Thymus (tissue), 11 donors: ENCODE results near the gene UPF1. TPM values are rescaled to one million over a fixed set of nuclear protein-coding genes. Genes with fewer than 3 reads are reported as not detected.
"Not testable (repeated sequence)": the region's sequence is repeated elsewhere in the genome, so short reads cannot be mapped to it uniquely, and the experiment has no call there.

Experiments
- DNase-seq, 9 donors: peaks; one replicate each; pipeline ENCODE4 v3.0.0-alpha.2; 2013; ENCODE audit warnings: low spot score in 9 of 9, low read depth in 6 of 9, missing footprints in 1 of 9
- H3K27ac ChIP-seq, 2 donors: one replicate each; pipeline ENCODE4 v1.5.1; 2013; ENCODE audit warnings: control low read depth in 1 of 2, low read depth in 1 of 2, low read length in 1 of 2, mild to moderate bottlenecking in 1 of 2, moderate library complexity in 1 of 2
- H3K27me3 ChIP-seq, 2 donors: one replicate each; pipeline ENCODE4 v1.5.1; 2013; ENCODE audit warnings: low read length in 1 of 2; ENCODE audit not compliant: control insufficient read depth in 2 of 2, insufficient read depth in 1 of 2
- H3K36me3 ChIP-seq, 2 donors: one replicate each; pipeline ENCODE4 v1.5.1; 2013; ENCODE audit warnings: low read length in 1 of 2, mild to moderate bottlenecking in 1 of 2, moderate library complexity in 1 of 2; ENCODE audit not compliant: control insufficient read depth in 2 of 2, insufficient read depth in 2 of 2
- H3K4me1 ChIP-seq, 2 donors: one replicate each; pipeline ENCODE4 v1.5.1; 2013; ENCODE audit warnings: low read length in 2 of 2; ENCODE audit not compliant: control insufficient read depth in 2 of 2, insufficient read depth in 2 of 2
- H3K4me3 ChIP-seq, 2 donors: one replicate each; pipeline ENCODE4 v1.5.1; 2013; ENCODE audit warnings: low read length in 2 of 2, control low read depth in 1 of 2, mild to moderate bottlenecking in 1 of 2
- H3K9me3 ChIP-seq, 2 donors: one replicate each; pipeline ENCODE4 v1.5.1; 2013; ENCODE audit warnings: low read length in 1 of 2, mild to moderate bottlenecking in 1 of 2; ENCODE audit not compliant: control insufficient read depth in 2 of 2, insufficient read depth in 1 of 2
- WGBS: extraction: QIAGEN DNeasy Blood & Tissue Kit; methylation state at CpG from one replicate; pipeline ENCODE4 v1.1.7; 2013; 5-methylcytosine and 5-hydroxymethylcytosine counted together
- polyA plus RNA-seq: library from polyadenylated mRNA; stranded (reverse); fragments of 200-250 nt; gene quantifications from one replicate; pipeline ENCODE4 v1.2.3, GENCODE V29; 2013
- total RNA-seq: library from RNA; stranded (reverse); fragments of 120-200 nt; gene quantifications from one replicate; pipeline ENCODE4 v1.2.4, GENCODE V29; 2013
- donor health status: healthy.

Gene UPF1
- total and polyA plus RNA-seq, 2 donors, result 25.4 to 61.0 TPM

DNA sequence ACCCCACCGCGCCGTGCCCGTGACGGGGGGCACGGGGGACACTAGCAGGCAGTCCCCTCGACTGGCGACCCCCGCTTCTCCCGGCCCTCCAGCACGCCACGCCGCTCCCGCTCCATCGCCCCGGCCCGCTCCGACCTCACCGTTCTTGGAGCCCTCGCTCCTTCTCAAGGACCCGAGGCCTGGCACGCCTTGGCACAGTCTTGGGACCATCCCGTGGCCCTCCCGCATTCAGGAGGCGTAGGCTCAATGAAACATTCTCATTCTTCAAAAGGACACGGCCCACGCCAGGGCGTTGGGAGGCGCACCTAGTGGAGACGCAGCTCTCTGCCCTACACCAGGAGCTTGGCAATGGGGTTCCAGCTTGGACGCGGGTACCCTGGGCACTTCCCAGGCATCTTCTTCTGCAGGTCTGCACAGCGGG, 64.7 kb downstream of the UPF1 start:
- Histone ChIP-seq H3K4me1 (peaks cover 4 to 5% of the 10 kb centered on the region in 2 donors), H3K27me3 (peaks cover 38 to 51% of the 10 kb centered on the region in 2 donors), H3K9me3 (no peaks in the 10 kb centered on the region), H3K4me3 (peak overlapping the region in 1 of 2 donors; percentile 49), H3K36me3 (peaks cover 20 to 31% of the 10 kb centered on the region in 2 donors), H3K27ac (no peak overlapping the region)
- no peak for DNase-seq
- 25% methylated on average over 33 of the region's 33 CpGs for WGBS

DNA sequence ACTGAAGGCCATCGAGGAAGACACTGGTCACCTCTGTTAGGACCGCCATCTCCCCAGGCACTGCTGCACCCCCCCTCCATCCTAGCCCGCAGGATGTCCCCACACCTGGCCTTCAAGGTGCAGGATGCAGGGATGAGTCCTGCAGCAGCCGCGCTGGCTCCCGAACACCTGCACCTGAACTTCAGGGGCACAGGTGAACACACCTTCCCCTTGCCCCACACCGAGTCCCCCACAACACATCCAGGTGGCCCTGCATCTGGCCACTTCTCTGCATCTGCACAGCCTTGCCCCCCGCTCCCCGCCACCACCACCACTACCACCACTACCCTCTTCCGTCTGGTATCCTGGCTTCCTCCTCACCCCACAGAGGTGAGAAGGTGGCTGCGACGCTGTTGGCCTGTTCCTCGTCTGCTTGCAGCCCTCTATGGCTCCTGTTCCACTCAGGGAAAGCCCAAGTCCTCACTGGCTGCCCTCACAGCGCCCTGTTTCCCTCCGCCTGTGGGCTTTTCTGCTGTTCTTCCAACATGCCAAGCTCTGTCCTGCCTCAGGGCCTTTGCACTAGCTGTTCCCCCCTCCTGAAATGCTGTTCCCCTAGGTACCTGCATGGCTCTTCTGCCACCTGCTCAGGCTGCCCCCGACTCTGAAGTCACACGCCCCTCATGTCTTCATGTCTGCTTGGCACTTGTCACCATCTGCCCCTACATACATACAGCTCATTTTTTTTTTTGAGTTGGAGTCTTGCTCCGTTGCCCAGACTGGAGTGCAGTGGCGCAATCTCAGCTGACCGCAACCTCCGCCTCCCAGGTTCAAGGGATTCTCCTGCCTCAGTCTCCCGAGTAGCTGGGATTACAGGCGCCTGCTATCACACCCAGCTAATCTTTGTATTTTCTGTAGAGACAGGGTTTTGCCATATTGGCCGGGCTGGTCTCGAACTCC, 65.6 kb downstream of the UPF1 start:
- Histone ChIP-seq H3K36me3 (peaks cover 23 to 33% of the 10 kb centered on the region in 2 donors), H3K9me3 (no peaks in the 10 kb centered on the region), H3K27me3 (peaks cover 38 to 47% of the 10 kb centered on the region in 2 donors), H3K27ac (no peak overlapping the region), H3K4me1 (peaks cover 4 to 5% of the 10 kb centered on the region in 2 donors), H3K4me3 (no peak overlapping the region)
- WGBS, result 90% methylated on average over 25 of the region's 25 CpGs
- no peak for DNase-seq

DNA sequence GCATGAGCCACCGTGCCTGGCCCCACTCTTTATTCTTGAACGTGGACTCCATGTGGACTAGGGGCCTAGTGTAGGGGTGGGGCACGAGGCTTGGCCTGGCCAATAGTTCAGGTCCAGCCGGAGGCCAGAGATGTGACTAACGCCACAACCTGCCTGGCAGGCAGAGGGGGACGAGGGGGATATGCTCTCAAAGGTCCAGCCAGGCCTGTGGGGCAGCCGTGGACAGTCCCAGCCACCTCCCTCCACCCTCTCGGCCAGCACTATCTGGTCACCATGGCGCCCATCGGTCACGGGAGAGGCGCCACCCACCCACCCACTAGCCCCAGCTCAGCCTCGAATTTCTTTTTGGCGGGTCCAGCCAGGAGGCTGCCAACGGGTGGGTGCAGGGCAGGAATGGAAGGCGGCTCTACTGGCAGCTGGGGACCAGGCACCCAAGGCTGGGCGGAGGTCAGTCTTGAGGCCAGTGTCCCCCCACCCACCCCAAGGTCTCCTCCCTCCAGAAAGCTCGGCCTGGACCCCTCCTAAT, 66.4 kb downstream of the UPF1 start:
- Histone ChIP-seq H3K27ac (no peak overlapping the region), H3K4me3 (no peak overlapping the region), H3K36me3 (peaks cover 28 to 38% of the 10 kb centered on the region in 2 donors), H3K27me3 (peaks cover 37 to 42% of the 10 kb centered on the region in 2 donors), H3K4me1 (peaks cover 4 to 5% of the 10 kb centered on the region in 2 donors), H3K9me3 (no peaks in the 10 kb centered on the region)
- DNase-seq, result no peak
- WGBS, result 92% methylated on average over 18 of the region's 18 CpGs

DNA sequence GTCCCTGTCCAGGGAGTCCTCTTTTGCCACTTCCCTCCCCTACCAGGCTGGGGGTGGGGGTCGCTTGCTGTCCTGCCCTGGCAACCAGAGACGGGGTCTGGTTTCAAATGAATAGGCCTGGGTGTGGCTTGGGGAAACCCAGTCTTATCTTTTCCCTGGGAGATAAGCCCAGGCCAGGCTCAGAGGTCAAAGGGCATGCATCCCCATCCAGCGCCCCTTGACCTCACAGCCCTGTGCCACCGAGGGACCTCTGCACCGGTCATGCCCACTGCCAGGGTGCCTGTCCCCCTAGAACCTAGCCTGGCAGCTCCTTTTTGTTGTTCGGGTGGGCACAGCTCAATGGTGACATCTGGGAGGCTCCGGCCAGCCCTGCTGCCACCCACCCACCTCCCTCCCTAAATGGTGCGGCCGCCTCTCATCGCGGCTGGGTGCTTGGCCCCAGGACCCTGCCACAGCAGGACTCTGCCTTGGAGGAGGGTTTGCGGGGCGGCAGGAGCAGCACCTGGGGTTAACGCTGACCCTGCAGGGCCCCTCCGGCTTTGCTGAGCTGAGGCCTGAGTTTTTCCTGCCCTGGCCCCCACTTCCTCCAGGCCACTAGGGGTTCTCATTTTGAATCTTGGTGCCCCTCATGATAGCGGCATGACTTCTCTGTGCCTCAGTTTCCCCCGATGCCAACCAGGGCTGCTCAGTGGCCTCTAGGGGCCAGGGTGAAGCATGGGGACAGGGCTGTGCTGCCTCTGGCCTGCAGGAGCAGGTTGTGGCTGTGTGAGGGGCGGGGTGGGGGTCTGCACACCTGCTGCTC, 67.0 kb downstream of the UPF1 start:
- DNase-seq, result no peak
- H3K4me1 ChIP-seq, result peaks cover 4 to 5% of the 10 kb centered on the region in 2 donors
- no peak overlapping the region for H3K27ac ChIP-seq
- peaks cover 34 to 36% of the 10 kb centered on the region in 2 donors for H3K27me3 ChIP-seq
- no peaks in the 10 kb centered on the region for H3K9me3 ChIP-seq
- peaks cover 34 to 44% of the 10 kb centered on the region in 2 donors for H3K36me3 ChIP-seq
- no peak overlapping the region for H3K4me3 ChIP-seq
- 95% methylated on average over 18 of the region's 18 CpGs for WGBS

DNA sequence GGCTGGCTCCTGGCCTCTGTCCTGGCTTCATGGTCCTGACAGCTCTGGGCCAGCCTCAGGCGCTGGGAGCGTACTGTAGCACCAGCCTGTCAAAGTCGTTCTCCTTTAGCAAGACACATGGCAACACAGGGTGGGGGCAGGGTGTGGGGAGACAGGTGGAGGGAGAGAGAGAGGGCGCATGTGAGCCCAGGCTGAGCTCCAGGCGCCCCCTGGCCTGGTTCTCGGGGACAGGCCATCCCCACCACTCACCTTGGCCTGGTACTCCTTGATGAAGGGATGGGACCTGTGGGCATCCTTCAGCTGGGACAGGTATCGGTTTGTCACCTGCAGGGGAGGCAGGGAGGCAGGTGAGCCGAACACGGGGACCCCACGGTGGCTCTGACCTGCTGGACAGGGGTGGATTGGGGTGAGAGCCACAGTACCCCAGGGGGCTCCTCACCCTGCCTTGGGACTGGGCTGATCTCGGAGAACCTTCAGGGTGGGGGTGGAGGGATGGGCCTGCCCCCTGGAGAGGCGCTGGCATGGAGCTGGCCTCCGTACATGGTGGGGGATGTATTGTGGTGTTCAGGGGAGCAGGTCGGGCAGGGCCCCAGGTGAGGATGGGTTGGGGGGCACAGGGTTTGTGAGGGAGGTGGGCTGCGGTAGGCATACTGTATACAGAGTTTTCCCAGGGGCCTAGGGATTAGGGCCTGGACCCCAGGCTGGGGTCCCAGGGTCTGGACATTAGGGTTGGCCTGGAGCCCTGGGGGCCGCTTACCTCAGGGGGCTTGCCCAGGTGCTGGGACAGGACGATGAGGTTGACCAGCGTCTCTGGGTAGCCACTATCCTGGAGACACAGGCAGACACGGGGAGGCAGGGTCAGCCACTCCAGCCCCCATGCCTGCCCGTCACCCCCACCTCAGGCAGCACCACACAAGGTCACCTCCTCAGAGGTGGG, 68.1 kb downstream of the UPF1 start:
- Histone ChIP-seq H3K27ac (no peak overlapping the region), H3K4me1 (peaks cover 4 to 5% of the 10 kb centered on the region in 2 donors), H3K36me3 (peaks cover 44 to 52% of the 10 kb centered on the region in 2 donors), H3K9me3 (no peaks in the 10 kb centered on the region), H3K27me3 (peaks cover 24 to 25% of the 10 kb centered on the region in 2 donors), H3K4me3 (no peak overlapping the region)
- WGBS, result 96% methylated on average over 20 of the region's 20 CpGs
- no peak for DNase-seq

DNA sequence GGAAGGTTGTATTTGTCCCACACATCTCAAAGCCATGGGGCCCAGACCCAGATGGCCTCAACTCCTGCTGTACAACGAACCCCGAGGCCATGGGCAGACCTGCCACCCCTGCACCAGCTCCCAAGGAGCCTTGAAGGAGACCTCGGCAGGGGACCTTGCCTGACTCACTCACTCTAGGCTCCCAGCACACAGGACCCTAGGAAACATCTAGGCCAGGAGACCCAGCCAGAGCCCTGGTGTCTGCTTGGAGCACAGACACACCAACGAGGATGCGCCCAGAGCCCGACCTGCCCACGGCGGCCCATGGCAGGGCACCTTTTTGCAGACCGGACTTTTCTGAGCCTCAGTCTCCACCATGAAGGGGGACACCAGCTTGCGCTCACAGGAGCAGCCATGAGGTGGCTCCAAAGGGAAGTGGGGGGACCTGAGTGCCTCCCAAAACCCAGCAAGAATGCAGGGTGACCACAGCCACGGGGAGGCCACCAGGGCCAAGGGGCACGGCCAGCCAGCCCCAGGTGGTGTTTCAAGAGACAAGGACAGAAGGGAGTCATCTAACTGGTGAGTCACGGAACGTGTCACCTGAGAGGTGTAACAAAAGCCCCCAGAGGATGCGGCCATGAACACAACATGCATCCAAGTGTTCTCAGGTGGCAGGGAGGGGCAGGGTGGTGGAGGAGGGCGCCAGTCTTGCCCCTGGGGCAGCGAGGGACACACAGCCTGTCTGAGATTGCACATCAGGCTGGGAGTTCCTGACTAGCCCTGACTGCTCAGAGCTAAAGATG, 69.1 kb downstream of the UPF1 start:
- Histone ChIP-seq H3K27ac (no peak overlapping the region), H3K4me3 (no peak overlapping the region), H3K27me3 (peaks cover 14 to 17% of the 10 kb centered on the region in 2 donors), H3K36me3 (peaks cover 53 to 60% of the 10 kb centered on the region in 2 donors), H3K4me1 (peaks cover 0 to 7% of the 10 kb centered on the region in 2 donors), H3K9me3 (no peaks in the 10 kb centered on the region)
- DNase-seq, result no peak
- 94% methylated on average over 17 of the region's 17 CpGs for WGBS

DNA sequence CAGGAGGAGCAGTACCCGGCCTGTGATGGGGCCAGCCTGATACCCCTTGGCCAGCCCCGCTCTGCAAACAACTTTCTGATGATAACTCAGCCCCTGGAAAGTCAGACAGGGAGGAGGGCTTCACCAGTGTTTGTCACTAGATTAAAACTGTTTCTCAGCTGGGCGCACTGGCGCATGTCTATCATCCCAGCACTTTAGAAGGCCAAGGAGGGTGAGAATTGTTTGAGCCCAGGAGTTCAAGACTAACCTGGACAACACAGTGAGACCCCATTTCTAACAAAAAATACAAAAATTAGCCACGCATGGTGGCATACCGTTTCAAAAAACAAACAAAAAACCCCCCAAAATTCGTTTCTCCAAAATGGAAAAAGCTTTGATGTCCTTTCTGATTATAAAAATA, 69.7 kb downstream of the UPF1 start:
- Histone ChIP-seq H3K27me3 (peaks cover 8 to 14% of the 10 kb centered on the region in 2 donors), H3K27ac (no peak overlapping the region), H3K4me1 (peaks cover 0 to 10% of the 10 kb centered on the region in 2 donors), H3K9me3 (no peaks in the 10 kb centered on the region), H3K36me3 (peaks cover 59 to 66% of the 10 kb centered on the region in 2 donors), H3K4me3 (no peak overlapping the region)
- no peak for DNase-seq
- WGBS, result 90% methylated on average over 7 of the region's 7 CpGs

DNA sequence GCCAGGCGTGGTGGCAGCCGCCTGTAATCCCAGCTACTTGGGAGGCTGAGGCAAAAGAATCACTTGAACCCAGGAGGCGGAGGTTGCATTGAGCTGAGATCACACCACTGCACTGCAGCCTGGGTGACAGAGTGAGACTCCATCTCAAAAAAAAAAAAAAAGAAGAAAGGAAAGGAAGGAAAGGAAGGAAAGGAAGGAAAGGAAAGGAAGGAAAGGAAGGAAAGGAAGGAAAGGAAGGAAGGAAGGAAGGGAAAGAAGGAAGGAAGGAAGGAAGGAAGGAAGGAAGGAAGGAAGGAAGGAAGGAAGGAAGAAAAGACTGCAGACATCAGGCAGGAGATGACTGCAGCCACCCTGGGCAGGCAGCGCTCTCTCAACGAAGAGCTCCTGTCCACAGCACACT, 70.8 kb downstream of the UPF1 start:
- H3K4me1 ChIP-seq, H3K4me3 ChIP-seq, H3K27me3 ChIP-seq, H3K9me3 ChIP-seq, DNase-seq, H3K27ac ChIP-seq: not testable (repeated sequence)
- H3K36me3 ChIP-seq, result peaks cover 69 to 76% of the 10 kb centered on the region in 2 donors
- 98% methylated on average over 5 of the region's 5 CpGs for whole genome bisulfite sequencing
